HG03342 (cell line): ENCODE results near the gene NINL.
"Not testable (repeated sequence)": the region's sequence is repeated elsewhere in the genome, so short reads cannot be mapped to it uniquely, and the experiment has no call there.

ENCODE experiments used
- ATAC-seq: cut with Tn5 transposase; IDR thresholded peaks from one replicate; pipeline ENCODE4 v1.9.1; 2021; ENCODE audit warnings: mild to moderate bottlenecking, moderate library complexity; ENCODE audit not compliant: unreplicated experiment

The NINL gene

DNA sequence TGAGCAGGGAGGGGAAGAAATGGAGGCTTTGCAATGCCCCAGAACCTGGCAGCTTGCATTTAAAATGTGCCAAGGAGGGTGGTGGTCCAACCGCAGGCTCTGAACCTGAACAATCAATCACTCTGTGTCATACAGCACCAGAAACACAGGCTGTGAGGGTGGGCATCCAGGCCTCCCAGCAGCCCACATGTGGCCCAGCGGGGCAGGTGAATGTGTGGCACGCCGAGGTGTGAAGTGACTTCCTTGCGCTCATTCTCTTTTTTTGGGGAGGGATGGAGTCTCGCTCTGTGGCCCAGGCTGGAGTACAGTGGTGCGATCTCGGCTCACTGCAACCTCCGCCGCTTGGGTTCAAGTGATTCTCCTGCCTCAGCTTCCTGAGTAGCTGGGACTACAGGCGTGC, 97.4 kb downstream of the NINL start:
- no peak for ATAC-seq

DNA sequence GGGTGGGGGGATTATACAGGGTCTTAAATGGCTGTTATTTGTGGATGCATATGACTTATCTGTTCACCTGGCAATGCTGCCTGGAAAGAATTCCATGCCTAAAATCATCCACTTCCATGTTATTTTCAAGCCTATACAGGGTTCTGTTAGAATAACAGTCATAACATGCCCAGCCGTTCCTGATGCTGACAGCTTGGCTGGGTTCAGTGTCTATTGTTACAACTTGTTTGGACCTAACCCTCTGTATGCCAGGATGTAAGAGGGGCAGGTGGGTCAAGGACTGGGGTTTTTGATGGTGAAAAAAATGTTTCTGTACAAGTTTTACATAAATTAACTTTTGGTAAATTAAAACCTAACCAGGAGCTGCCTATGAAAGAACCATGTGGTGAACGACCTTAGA, 98.0 kb downstream of the NINL start:
- no peak for ATAC-seq

DNA sequence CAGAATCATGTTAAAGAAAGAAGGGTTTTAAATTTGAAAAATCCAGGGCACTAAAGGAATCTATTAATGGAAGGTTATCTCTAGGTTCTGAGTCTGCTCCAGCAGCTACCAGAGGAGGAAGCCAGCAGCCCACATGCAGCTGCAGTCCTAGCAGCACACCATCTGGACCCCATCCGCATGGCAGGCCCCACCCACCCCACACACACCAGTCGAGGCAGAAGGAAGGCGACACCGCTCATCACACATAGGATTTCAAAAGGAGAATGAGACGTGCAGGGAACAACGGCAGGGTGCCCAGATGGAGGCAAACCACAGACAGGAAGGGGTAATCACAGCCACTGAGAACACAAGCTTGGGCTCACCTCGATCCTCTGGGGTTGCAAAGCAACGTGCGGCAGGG, 99.0 kb downstream of the NINL start:
- no peak for ATAC-seq

DNA sequence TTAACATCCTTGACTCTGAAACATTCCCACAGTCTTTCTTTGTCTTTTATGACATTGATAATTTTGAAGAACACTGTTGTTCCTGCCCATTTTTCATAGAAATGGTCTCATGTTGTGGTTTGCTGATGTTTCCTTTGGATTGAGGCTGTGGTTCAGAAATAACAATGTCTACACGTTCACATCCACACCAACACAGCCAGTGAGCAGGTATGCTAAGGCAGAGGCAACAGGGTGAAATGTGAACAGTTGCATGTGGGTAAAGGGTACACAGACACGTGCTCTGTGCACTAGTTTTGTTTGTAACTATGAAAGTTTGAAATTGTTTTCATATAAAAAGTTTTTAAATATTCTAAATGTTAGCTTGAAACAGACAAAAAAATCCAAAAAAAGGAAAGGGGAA, 99.5 kb downstream of the NINL start:
- no peak for ATAC-seq

DNA sequence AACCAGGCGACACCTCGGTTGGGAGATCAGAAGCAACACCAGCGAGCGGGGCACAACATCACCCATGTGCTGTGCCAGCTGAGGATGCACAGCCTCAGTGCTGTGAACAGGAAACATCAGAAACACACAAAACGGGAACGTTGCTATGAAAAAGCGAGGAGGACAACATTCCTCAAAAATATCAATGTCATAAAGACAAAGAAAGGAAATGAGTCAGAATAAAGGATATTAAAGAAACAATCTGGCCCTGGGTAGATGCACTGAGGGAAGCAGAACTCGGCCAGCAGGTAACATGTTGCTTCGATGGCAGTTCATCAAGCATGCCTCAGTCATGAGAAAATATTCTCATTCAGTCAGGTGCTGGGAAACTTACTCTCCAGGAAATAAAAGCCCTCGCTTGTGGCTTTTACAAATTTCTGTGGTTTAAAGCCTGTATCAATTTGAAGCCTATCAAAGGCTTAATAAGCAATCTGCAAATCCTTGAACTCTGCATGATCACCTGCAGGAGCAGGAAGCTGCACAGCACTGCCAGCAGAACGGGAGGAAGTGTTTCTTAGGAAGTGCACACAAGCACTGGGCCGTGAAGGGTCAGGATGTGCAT, 100.3 kb downstream of the NINL start:
- no peak for ATAC-seq

DNA sequence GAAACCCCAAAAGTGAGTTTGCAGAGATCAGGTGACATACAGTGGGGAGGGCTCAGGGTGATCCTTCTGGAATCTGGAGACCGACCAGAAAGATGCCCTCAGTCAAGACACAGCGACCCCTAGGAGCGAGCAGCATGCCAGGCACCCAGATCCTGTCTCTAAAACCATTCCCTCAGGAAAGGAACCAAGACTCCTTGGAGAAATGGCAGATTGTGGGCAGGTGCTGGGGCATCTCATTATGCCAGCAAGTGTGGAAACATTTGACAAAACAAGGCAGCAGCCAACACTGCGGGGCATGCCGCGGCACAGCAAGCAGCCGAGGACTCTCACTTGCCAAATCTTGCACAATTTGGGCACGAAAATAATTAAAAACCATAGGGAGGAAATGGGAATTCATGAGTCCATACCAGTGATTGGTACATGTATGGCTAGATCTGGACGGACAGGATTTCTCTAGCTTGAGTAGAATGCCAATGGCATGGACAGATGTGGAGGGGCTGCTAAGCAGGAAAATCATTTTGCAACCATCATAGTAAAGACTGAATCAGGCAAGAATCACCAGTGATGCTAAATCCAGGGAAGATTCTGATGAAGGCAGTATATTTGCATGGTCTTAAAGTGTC, 101.0 kb downstream of the NINL start:
- ATAC-seq: no peak

DNA sequence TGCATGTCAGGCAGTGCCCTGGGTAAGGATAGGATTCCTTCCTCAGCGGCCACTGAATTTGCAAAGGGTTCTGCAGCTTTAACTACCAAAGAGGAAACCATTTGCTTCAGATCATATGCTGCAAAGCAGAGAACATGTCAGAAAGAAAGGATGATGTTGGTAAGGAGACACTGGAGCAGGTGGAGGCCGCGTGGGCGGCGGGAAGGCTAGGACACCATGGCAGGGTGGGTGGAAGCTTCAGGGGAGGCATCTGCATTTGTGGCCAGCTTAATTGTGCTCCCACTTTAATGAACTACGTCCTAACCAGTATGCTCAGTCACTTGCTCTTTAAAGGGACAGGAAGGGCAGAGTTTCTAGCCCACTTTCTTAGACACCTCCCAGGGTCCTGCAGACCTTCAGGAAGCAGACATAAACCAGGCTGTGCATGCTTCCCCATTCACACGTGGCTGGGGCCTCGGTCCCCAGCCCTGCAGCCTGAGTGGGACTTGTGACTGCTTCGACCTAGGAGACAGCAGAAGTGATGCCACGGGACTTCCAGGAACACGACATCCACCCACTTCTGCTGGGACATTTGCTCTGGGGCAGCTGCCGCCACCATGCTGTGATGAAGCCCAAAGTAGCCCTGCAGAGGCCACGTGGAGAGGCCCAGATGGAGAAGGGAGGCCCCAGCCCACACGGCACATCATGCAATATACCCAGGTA, 101.7 kb downstream of the NINL start:
- no peak for ATAC-seq

DNA sequence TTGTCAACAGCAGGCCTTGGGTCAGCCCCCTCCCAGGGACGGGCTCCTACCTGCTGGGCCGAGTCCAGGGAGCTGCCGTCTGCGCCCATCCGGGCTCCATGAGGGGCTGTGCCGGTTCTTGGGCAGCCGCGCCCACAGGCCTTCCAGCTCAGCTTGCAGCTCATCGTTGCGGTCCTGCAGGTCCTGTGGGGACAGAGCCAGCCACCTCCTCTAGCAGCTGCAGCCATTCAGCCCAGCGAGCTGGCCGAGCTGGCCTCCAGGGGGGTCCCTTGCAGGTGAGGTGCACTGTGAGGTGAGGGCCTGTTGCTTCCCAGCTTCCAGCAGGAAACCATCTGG, 103.4 kb downstream of the NINL start:
- no peak for ATAC-seq

DNA sequence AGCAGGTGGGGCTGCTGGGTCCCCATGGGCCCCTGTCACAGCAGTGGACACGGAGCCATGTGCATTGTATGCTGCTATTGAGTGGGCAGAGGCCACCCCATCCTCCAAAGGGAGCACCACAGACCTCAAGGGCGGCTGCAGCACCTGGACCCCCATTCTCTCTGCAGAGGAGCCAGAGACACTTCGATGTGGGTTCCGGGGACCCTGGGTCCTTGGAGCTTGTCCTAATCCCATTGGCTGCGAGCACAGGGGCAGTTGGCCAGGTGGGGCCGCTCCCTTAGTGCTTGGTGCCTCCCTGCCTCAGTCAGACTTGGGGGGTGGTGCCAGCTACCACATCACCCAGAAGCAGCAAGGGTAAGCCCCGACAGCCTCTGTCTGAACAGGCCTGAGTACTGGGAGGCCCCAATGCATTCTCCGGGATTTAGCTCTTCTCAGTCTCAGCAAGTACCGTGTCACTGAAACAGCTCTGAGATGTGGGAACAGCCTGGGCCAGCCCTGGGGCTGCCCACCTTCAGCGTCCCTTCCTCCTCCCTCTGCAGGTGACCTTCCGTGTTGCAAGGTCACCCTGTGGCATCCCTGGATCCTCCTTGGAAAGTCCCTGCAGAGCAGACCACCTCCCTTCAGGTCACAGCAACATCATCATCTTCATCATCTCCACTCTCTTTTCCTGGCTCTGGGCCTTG, 104.0 kb downstream of the NINL start:
- ATAC-seq: no peak

DNA sequence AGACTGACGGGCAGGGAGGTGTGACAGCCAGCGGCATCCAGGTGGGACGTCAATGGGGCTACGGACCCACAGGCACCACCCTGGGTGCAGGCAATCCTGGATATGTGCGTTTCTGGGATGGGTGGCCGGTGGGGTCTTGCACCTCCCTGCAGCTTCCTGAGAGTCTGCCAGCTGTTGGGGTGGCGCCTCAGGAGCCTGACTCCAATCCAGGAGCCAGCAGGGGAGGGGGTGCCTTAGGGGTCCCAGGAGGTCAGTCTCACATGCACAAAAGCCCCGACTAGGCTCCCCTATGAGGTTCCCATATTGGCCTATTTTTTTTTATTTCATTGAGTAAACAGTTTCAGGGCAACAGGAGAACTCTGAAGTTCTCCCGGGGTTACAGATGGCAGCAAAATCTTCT, 104.5 kb downstream of the NINL start:
- no peak for ATAC-seq

DNA sequence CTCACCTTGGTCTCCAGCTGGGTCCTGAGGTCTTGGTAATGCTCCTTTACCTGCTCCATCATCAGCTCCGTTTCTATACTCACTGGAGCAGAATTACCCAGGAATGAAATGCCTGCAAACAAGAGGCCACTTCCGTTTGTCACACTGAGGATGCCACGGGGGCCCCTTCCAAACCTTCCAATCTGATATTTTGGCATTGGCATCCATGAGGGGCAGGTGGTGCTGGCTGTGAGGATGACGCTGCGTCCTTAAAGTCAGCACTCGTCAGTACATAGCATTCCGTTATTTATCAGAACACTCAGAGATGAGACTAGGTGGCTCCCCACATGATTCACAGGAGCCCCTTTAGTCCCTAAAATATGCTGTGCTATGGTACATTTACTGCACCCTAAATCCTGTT, 105.2 kb downstream of the NINL start:
- ATAC-seq: no peak

DNA sequence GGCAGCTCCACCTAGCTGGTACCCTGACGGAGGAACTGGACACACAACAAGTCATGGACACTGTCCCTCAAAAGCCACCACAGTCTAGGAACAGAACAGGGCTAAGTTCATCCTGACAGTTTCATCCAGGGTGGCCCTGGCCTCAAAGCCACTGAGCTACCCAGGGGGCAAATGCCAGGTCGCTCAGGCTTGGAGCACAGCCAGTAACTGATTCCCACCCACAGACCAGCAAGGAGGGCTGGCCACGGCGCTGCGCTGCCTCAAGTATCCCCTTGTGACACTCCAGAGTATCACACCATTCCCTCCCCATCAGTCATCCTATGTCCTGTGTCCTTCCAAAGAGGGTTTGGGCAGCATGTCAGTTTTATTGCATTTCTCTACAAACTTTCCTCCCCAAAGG, 105.7 kb downstream of the NINL start:
- ATAC-seq: no peak

DNA sequence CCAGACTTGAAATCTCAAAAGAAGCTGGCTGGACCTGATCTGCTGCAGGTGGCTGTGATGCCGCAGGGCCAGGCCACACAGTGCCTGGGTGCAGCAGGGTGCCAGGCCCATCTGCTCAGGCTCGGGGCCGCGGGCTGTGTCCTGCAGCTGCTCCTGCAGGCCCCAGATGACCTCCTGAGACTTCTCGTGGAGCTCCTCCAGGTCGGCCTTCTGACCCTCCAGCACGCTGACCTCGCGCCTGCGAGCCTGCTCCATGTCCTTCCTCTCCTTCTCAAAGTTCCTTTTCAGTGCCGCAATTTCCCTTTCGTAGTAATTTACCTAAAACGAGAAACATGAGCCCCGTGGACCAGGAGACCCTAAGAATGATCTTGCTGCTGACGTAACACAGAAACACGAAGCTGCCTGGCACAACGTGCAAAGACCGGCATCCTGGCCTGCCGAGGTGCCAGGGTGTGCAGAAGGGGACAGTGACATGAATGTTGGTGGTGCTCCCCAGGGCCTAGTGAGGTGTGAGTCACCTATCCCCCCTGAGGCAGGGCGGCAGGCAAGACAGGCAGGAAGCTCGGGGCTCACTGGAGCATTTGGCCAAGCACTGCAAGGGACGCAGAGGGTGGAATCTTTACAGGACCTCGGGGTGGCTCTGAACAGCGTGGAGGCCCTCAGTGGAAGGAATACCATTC, 106.3 kb downstream of the NINL start:
- ATAC-seq: no peak

DNA sequence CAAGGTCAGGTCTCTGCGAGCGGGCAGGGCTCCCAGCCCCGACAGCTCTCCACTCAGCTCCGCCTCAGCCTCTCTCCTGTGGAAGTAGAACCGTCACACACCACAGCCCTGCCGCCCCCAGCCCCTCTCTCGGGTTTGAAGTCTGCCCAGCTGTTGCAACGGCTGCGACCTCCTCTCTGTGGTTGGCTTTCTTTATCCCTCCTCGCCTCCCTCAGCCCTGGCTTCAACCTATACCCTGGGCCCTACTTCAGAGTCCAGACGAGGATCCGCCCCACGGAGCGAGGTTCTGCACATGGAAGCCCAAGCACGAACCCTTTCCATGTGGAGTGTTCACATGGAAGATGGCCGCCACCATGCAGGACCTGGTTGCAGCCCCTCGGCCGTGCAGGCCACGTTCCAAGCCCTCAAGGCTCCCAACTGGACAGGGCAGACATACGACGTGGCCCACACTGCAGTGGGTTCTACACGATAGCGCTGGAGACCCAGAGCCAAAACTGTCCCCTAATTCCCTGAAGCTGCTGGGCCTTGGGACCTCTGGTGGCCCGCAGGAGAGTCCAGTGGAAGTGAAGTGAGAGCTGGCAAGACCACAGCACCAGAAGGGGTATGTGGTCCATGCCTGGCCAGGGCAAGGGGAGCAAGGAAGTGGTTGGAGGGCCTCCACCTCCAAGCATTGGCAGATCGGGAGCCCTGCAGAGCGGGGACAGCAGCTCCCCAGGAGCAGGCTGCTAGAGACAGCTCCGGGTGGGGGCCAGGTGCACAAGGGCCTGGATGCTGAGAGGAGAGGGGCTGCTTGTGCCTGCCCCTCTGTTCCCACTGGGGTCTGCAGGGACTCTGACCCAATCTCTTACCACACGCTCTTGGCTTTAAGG, 108.1 kb downstream of the NINL start:
- ATAC-seq: no peak

DNA sequence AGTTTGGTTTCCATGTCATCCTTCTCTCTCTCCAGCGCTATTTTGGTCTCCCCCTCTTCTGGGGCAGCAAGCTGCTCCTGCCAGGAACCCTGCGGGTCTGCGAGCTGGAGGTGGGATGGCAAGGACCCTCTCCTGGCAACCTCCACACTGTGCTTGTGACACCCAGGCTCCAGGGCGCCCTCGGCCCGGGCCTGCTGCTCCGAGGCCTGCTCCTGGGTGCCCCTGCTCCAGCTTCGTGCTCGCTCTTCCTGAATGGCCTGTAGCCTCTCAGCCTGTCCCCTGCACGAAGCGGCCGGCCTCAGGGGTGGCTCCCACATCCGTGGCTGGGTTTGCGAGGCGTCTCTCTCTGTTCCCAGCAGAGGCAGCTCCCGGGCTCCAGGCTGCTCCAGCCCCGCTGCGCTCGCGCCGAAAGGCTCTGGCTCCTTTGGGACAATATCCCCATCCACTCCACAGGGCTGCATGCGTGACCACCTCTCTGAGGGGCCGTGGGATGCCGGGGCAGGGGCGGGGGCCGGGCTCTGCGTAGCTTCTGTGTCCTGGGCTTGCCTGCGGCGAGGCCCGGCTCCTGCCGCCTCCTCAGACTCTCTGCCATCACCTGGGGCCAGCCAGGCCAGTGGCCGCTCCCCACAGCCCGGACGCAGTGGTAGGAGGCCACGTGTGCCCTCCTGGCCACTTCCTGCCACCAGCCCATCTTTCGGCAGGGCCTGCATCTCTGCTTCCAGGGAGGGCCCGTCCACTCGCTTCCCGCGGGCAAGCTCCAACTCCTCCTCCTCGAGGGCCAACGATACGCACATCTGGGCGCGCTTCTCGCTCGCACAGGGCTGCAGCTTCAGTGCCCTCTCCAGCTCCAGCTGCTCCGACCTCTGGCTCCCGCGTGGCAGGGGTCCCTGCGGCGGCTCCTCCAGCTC, 109.0 kb downstream of the NINL start:
- no peak for ATAC-seq

DNA sequence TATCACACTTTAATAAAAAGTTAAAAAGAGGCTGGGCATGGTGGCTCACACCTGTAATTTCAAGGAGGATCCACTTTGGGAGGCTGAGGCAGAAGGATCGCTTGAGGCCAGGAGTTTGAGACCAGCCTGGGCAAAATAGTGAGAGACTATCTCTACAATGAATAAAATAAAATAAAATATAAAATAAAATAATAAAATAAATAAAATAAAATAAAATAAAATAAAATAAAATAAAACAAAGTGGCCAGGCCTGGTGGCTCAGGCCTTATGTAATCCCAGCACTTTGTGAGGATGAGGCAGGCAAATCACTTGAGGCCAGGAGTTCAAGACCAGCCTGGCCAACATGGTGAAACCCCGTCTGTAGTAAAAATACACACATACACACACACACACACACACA, 112.0 kb downstream of the NINL start:
- ATAC-seq: not testable (repeated sequence)

DNA sequence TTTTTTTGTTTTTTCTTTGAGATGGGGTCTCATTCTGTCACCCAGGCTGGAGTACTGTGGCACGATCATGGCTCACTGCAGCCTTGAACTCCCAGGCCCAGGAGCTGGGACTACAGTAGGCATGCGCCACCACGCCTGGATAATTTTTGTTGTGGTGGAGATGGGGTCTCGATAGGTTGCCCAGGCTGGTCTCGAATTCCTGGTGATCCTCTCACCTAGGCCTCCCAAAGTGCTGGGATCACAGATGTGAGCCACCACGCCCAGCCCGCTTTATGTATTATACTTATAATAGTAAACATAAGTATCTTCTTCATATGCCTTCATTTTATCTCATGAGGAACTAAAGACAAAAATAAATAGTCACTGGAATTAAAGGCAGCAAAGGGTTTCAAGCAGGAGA, 114.3 kb downstream of the NINL start:
- no peak for ATAC-seq

DNA sequence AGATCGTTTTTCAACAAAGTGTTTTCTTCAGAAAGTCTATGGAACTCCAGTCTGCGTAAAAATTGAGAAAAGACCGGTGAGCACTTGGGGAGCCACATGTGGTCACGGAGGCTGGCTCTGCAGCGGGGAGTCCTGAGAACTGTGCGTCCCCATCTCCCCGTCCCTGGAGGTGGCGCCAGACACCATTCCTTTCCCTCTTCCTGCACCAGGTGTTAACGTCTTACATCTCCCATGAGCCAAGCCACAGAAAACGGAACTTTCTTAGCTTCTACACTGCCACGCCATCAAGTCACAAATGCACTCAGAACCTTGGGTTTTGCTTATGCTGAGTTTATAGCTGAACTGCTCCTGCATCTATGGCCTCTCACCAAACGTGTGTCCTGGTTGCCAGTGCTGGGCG, 115.3 kb downstream of the NINL start:
- ATAC-seq: no peak

DNA sequence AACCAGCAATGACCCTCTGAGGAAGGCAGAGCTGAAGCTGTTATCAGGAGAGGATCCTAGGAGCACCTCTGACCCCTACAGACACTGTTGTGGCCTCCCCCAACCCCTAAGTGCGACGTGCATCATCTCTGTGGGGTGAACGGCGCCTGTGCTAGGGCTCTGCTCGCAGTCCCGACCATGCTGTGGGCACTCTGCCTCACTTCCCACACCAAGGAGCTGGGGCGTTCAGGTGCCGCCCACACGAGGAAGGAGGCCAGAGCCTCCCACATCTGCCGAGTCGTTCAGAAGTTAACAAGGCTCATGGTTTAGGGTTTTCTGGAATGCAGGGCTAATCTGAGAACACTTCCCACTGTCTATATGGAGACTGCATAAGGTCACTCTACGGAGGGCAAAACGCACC, 115.8 kb downstream of the NINL start:
- no peak for ATAC-seq
